Gastroesophageal sphincter (tissue), 4 donors: ENCODE measurements around the gene DCDC2. TPM values are rescaled to one million over a fixed set of nuclear protein-coding genes. Genes with fewer than 3 reads are reported as not detected.
"Not testable (repeated sequence)": the region's sequence is repeated elsewhere in the genome, so short reads cannot be mapped to it uniquely, and the experiment has no call there.

Source experiments
- ATAC-seq: fragments of 150-250 bp; one replicate; pipeline ENCODE4 v1.9.1; 2016; ENCODE audit warnings: mild to moderate bottlenecking, moderate library complexity
- H3K27ac ChIP-seq, 4 donors: fragments of 200-600 bp; sonication (generic) in 3 of 4; 1 replicate in 3 of 4; 2 replicates in 1 of 4; pipeline ENCODE4 v1.5.1; 2016 to 2019
- H3K27me3 ChIP-seq: fragments of 200-600 bp; sonication (generic); one replicate; pipeline ENCODE4 v1.5.1; 2019
- H3K36me3 ChIP-seq, 2 donors: fragments of 200-600 bp; sonication (generic); one replicate each; pipeline ENCODE4 v1.5.1; 2019; ENCODE audit warnings: control low read depth in 1 of 2
- H3K4me1 ChIP-seq, 3 donors: fragments of 200-600 bp; sonication (generic); 1 replicate in 2 of 3; 2 replicates in 1 of 3; pipeline ENCODE4 v1.5.1; 2016 to 2019; ENCODE audit warnings: control low read depth in 2 of 3
- H3K4me3 ChIP-seq, 2 donors: fragments of 200-600 bp; sonication (generic); one replicate each; pipeline ENCODE4 v1.5.1; 2019; ENCODE audit warnings: mild to moderate bottlenecking in 1 of 2, moderate library complexity in 1 of 2
- H3K9me3 ChIP-seq, 3 donors: fragments of 200-600 bp; sonication (generic); one replicate each; pipeline ENCODE4 v1.5.1; 2017 to 2019; ENCODE audit warnings: control low read depth in 2 of 3
- CTCF ChIP-seq, 4 experiments: fragments of 200-600 bp in 2 of 4; fragments of 450-650 bp in 2 of 4; sonication (generic) in 1 of 4; IDR thresholded peaks; one replicate each; pipeline ENCODE4 v1.5.1; 2017 to 2019; ENCODE audit warnings: antibody characterized with exemption in 4 of 4, mild to moderate bottlenecking in 2 of 4, moderate library complexity in 2 of 4
- EP300 ChIP-seq: sonication (generic); formaldehyde crosslinking; IDR thresholded peaks from one replicate; pipeline ENCODE4 v1.6.1; 2017; ENCODE audit warnings: antibody characterized with exemption, mild to moderate bottlenecking
- POLR2A ChIP-seq, 2 donors: fragments of 450-650 bp; IDR thresholded peaks; one replicate each; pipeline ENCODE4 v1.6.1; 2017; ENCODE audit warnings: antibody characterized with exemption in 2 of 2, mild to moderate bottlenecking in 2 of 2, moderate library complexity in 1 of 2
- POLR2AphosphoS5 ChIP-seq: sonication (generic); formaldehyde crosslinking; IDR thresholded peaks from one replicate; pipeline ENCODE4 v1.6.1; 2017; ENCODE audit warnings: antibody characterized with exemption
- WGBS, 2 donors: methylation state at CpG; one replicate each; pipeline ENCODE4 v1.1.5; 2018; ENCODE audit warnings: low coverage in 1 of 2; 5-methylcytosine and 5-hydroxymethylcytosine counted together
- total RNA-seq, 4 donors: library from RNA; depleted of rRNA; stranded (reverse); fragments of >200 nt; gene quantifications; one replicate each; pipeline ENCODE4 v1.1.0, GENCODE V29; 2016

The DCDC2 gene
- total RNA-seq, 4 donors from 2014 or later = 0.15 TPM; not detected in 3

DNA sequence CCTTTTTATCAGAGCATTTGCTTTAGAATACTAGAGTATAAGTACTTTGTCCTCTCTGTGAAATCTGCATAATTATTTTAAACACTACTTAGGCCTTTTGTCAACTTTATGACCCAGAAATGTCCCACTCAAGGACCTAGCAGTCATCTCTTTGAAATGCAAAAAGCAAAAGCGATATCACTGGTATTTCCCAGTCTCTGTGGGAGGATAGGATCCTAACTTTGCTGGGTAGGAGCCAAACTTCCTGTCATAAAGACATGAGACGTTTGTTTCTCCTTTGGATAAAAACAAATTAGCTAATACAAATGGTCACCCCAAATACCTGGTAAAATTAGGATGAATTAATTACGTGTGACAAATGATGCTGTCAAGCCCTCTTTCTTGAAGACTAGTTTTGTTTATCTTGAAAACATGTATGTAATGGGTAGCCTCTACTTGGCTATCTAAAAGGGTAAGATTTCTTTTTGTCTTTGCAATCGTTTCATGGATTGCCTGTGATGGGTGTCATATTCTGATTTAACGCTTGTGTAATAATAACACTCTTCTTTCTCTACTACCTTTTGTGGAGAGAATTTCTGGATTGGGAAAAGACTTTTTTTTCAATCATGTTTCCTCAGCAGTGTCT lies 36.2 kb downstream of the DCDC2 start:
- TF ChIP-seq CTCF (IDR thresholded peaks at IDR 0.05) (no peak), POLR2AphosphoS5 (no peak), EP300 (no peak), POLR2A (IDR thresholded peaks at IDR 0.05) (no peak)
- no peaks in the 10 kb centered on the region for H3K9me3 ChIP-seq
- H3K27me3 ChIP-seq = peaks cover 3% of the 10 kb centered on the region
- ATAC-seq = no peak
- WGBS, 2 donors = 37 to 38% methylated on average over 5 of the region's 5 CpGs
- H3K27ac ChIP-seq = no peak overlapping the region
- H3K36me3 ChIP-seq = no peaks in the 10 kb centered on the region
- no peaks in the 10 kb centered on the region for H3K4me1 ChIP-seq
- no peak overlapping the region for H3K4me3 ChIP-seq

DNA sequence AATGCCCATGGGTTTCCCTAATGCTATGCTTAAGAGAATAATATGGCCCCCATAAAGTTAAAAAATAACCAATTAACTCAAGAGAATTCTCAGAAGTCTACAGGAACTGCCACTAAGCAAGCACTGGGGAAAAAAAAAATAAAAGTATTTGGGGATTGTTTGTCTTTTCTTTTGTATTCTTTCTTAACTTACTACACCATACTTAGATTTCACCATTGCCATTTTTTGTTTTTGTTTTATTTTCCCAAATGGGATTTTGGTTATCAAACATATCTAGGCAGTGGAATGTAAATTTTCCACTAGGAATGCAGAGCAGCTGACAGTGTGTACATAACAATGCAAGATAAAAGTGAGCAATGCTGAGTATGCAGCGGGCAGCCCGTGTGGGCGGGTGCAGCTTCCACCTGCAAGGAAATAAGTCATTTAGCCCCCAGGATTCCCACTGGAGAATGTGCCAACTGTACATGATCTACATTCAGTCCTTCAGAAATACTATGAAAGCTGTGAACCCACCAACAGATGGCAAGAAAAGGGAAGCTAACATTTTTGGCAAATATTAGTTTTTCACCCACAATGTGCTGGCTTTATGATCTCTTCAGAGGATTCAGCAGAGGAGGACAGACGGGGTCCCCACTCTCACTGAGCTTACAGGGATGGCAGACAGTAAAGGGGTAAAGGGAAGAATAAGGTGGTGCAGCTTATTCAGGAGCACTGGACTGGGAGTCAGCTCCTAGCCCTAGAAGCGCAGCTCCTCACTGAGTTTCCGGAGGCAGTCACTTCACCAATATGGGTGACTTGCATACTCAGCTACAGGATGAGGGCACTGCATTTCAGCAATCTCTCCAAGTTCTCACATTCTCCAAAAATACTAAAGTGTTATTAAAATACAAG lies 44.4 kb downstream of the DCDC2 start:
- ATAC-seq = no peak
- H3K27ac ChIP-seq = no peak overlapping the region
- TF ChIP-seq CTCF (IDR thresholded peaks at IDR 0.05) (no peak), POLR2A (IDR thresholded peaks at IDR 0.05) (no peak), EP300 (no peak), POLR2AphosphoS5 (no peak)
- WGBS, 2 donors = 9 to 23% methylated on average over 4 to 6 of the region's 6 CpGs
- H3K4me3 ChIP-seq = no peak overlapping the region
- no peaks in the 10 kb centered on the region for H3K36me3 ChIP-seq
- H3K27me3 ChIP-seq = peaks cover 7% of the 10 kb centered on the region
- H3K9me3 ChIP-seq = no peaks in the 10 kb centered on the region
- H3K4me1 ChIP-seq = no peaks in the 10 kb centered on the region

- H3K27ac ChIP-seq, H3K27me3 ChIP-seq, ATAC-seq, H3K4me1 ChIP-seq, H3K36me3 ChIP-seq, H3K9me3 ChIP-seq, H3K4me3 ChIP-seq: not testable (repeated sequence)
- 88 to 100% methylated on average over 2 to 3 of the region's 4 CpGs for WGBS, 2 donors
These were observed 46.1 kb downstream of the DCDC2 start for GRCh38 chr6:24311775-24312174.

DNA sequence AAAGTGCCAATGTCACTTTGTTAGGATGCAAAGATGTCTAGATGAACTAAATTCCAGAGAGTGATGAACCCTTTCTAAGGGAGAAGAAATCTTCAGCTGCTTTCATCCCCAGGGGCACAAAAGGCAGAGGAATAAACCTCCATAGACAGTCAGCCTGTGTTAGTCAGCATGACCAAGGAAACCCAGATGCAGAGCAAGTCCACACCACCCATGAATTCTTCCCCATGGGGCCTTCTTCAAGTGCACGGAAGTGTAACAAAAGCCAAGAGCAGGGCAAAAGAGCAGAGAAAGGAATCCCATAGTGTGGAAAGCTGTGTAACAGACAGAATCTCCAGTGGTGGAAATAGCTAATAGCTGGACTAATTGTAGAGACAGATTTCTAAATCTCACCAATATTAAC lies 50.0 kb downstream of the DCDC2 start:
- H3K4me3 ChIP-seq = no peak overlapping the region
- no peaks in the 10 kb centered on the region for H3K36me3 ChIP-seq
- WGBS, 2 donors = 33 to 63% methylated on average over 1 of the region's 1 CpG
- ATAC-seq = no peak
- H3K27ac ChIP-seq = no peak overlapping the region
- TF ChIP-seq EP300 = no peak
- no peak for TF ChIP-seq POLR2A (IDR thresholded peaks at IDR 0.05)
- no peaks in the 10 kb centered on the region for H3K4me1 ChIP-seq
- H3K27me3 ChIP-seq = no peaks in the 10 kb centered on the region
- H3K9me3 ChIP-seq = no peaks in the 10 kb centered on the region

- H3K36me3 ChIP-seq = no peaks in the 10 kb centered on the region
- H3K27ac ChIP-seq = no peak overlapping the region
- WGBS, 2 donors = 63 to 67% methylated on average over 1 of the region's 1 CpG
- no peaks in the 10 kb centered on the region for H3K27me3 ChIP-seq
- TF ChIP-seq EP300 = no peak
- TF ChIP-seq POLR2AphosphoS5 = no peak
- no peak for TF ChIP-seq POLR2A (IDR thresholded peaks at IDR 0.05)
- no peak for TF ChIP-seq CTCF (IDR thresholded peaks at IDR 0.05)
- no peak overlapping the region for H3K4me3 ChIP-seq
- H3K4me1 ChIP-seq = no peaks in the 10 kb centered on the region
- no peak for ATAC-seq
- H3K9me3 ChIP-seq = no peaks in the 10 kb centered on the region
These were observed 50.9 kb downstream of the DCDC2 start for GRCh38 chr6:24306936-24307335.

DNA sequence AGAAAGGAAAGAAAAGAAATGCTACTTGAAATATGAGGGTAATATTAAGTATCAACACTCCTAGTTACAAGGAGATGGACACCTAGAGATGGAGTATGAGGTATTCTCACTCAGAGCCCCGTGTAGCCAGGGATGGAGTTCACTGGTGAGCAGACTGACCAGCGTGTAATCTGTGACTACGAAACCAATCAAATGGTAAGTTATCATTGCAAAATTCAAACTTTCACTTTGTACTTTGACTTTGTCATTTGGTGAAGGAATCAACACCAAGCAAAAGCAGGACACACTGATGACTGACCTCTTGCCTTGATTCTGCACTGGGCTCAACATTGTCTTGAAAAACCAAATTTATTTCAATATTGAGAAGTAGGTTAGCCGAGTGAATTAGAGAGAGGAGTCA lies 51.8 kb downstream of the DCDC2 start:
- no peak for ATAC-seq
- 84 to 86% methylated on average over 4 of the region's 4 CpGs for WGBS, 2 donors
- TF ChIP-seq POLR2AphosphoS5 = no peak
- no peak for TF ChIP-seq CTCF (IDR thresholded peaks at IDR 0.05)
- no peak for TF ChIP-seq EP300
- TF ChIP-seq POLR2A (IDR thresholded peaks at IDR 0.05) = no peak
- H3K9me3 ChIP-seq = no peaks in the 10 kb centered on the region
- no peaks in the 10 kb centered on the region for H3K27me3 ChIP-seq
- H3K27ac ChIP-seq = no peak overlapping the region
- no peaks in the 10 kb centered on the region for H3K36me3 ChIP-seq
- H3K4me3 ChIP-seq = no peak overlapping the region
- no peaks in the 10 kb centered on the region for H3K4me1 ChIP-seq
